ENCODE data around the gene MND1. TPM values are rescaled to one million over a fixed set of nuclear protein-coding genes. Genes with fewer than 3 reads are reported as not detected.
"Not testable (repeated sequence)": the region's sequence is repeated elsewhere in the genome, so short reads cannot be mapped to it uniquely, and the experiment has no call there.

The MND1 gene
- total RNA-seq, 2 experiments from 2014 or later = 59.4 to 101 TPM

- intact Hi-C loops (cut with micrococcal nuclease; ENCODE audit: unreplicated experiment) = no loop called here
- no peak for DNase-seq (ENCODE audit: low spot score)
- H3K4me3 ChIP-seq (ENCODE audit: low read depth, low read length, poor library complexity, severe bottlenecking) = no peak overlapping the region
- H3K4me1 ChIP-seq (ENCODE audit: insufficient read depth, low read length, poor library complexity, severe bottlenecking) = peaks cover 32% of the 10 kb centered on the region
- H4K20me1 ChIP-seq (ENCODE audit: insufficient read depth, low read length) = no peaks in the 10 kb centered on the region
- POLR2A ChIA-PET = interaction anchor here (0.7 to 1.2 kb wide), 4 partner anchors 11 to 67 kb away, joined by 3 to 4 read pairs (median 4); no protein-coding TSS in a partner anchor
- CTCF ChIA-PET (ENCODE audit: unreplicated experiment) = no interaction called here
- H3K79me2 ChIP-seq (ENCODE audit: insufficient read depth, low read depth, low read length) = no peaks in the 10 kb centered on the region
- H3K9me2 ChIP-seq (ENCODE audit: insufficient read depth, low read length) = no peaks in the 10 kb centered on the region
- H3K27ac ChIP-seq (ENCODE audit: low read depth, low read length, poor library complexity, severe bottlenecking) = no peak overlapping the region
- no peak overlapping the region for H2AFZ ChIP-seq (ENCODE audit: low read length)
- BruUV-seq (replicated peaks) = no TSS peak
- TF ChIP-seq CTCF (conservative IDR thresholded peaks at IDR 0.05; ENCODE audit: low read length) (no peak), EZH2phosphoT487 (IDR thresholded peaks at IDR 0.05; ENCODE audit: borderline replicate concordance, low read depth, low read length) (no peak)
- H3K4me2 ChIP-seq (ENCODE audit: low read length) = no peak overlapping the region
- H3K36me3 ChIP-seq (ENCODE audit: insufficient read depth, low read length) = peaks cover 90% of the 10 kb centered on the region
- H3K9me3 ChIP-seq (ENCODE audit: low read length) = no peaks in the 10 kb centered on the region
Observed at GRCh38 chr4:153413842-153414241, 69.4 kb downstream of the MND1 start.

GRCh38 chr4:153416456-153416855 lies 72.0 kb downstream of the MND1 start:
- ChIA-PET POLR2A (interaction anchor here (0.7 to 2.1 kb wide), 8 partner anchors 8 to 228 kb away, joined by 3 to 9 read pairs (median 4); no protein-coding TSS in a partner anchor), CTCF (ENCODE audit: unreplicated experiment) (interaction anchor here (2.1 kb wide), 1 partner anchor 10 kb away, joined by 4 read pairs; no protein-coding TSS in a partner anchor)
- BruUV-seq (replicated peaks); H4K20me1 ChIP-seq (ENCODE audit: insufficient read depth, low read length); H3K79me2 ChIP-seq (ENCODE audit: insufficient read depth, low read depth, low read length); DNase-seq (ENCODE audit: low spot score); H2AFZ ChIP-seq (ENCODE audit: low read length); H3K9me3 ChIP-seq (ENCODE audit: low read length); H3K4me3 ChIP-seq (ENCODE audit: low read depth, low read length, poor library complexity, severe bottlenecking); H3K9me2 ChIP-seq (ENCODE audit: insufficient read depth, low read length); H3K4me2 ChIP-seq (ENCODE audit: low read length); intact Hi-C loops (cut with micrococcal nuclease; ENCODE audit: unreplicated experiment); H3K27ac ChIP-seq (ENCODE audit: low read depth, low read length, poor library complexity, severe bottlenecking): not testable (repeated sequence)
- peaks cover 64% of the 10 kb centered on the region for H3K36me3 ChIP-seq (ENCODE audit: insufficient read depth, low read length)
- peaks cover 46% of the 10 kb centered on the region for H3K4me1 ChIP-seq (ENCODE audit: insufficient read depth, low read length, poor library complexity, severe bottlenecking)

GRCh38 chr4:153418121-153418520 lies 73.6 kb downstream of the MND1 start:
- no peak for DNase-seq (ENCODE audit: low spot score)
- TF ChIP-seq CTCF (conservative IDR thresholded peaks at IDR 0.05; ENCODE audit: low read length) (no peak), EZH2phosphoT487 (IDR thresholded peaks at IDR 0.05; ENCODE audit: borderline replicate concordance, low read depth, low read length) (no peak)
- BruUV-seq (replicated peaks) = no TSS peak
- Histone ChIP-seq H3K79me2 (ENCODE audit: insufficient read depth, low read depth, low read length) (no peaks in the 10 kb centered on the region), H3K9me2 (ENCODE audit: insufficient read depth, low read length) (no peaks in the 10 kb centered on the region), H3K4me3 (ENCODE audit: low read depth, low read length, poor library complexity, severe bottlenecking) (no peak overlapping the region), H3K4me2 (ENCODE audit: low read length) (peak overlapping the region; percentile 82), H3K4me1 (ENCODE audit: insufficient read depth, low read length, poor library complexity, severe bottlenecking) (peaks cover 51% of the 10 kb centered on the region), H3K9me3 (ENCODE audit: low read length) (no peaks in the 10 kb centered on the region), H4K20me1 (ENCODE audit: insufficient read depth, low read length) (no peaks in the 10 kb centered on the region), H3K27ac (ENCODE audit: low read depth, low read length, poor library complexity, severe bottlenecking) (peak overlapping the region; percentile 82), H3K36me3 (ENCODE audit: insufficient read depth, low read length) (peaks cover 51% of the 10 kb centered on the region), H2AFZ (ENCODE audit: low read length) (no peak overlapping the region; the same call in 1 of the 2 replicates)
- ChIA-PET POLR2A (interaction anchor here (0.7 to 2.6 kb wide), 12 partner anchors 11 to 124 kb away, joined by 3 to 10 read pairs (median 4); partner anchors contain the start of gene TMEM131L), CTCF (ENCODE audit: unreplicated experiment) (no interaction called here)
- intact Hi-C loops (cut with micrococcal nuclease; ENCODE audit: unreplicated experiment) = no loop called here

Measured in OCI-LY7 (cell line).